Adrenal gland (tissue), 12 donors: ENCODE data around the gene OR52K1. TPM values are rescaled to one million over a fixed set of nuclear protein-coding genes. Genes with fewer than 3 reads are reported as not detected.

Experiments used
- DNase-seq, 7 donors: peaks; one replicate each; pipeline ENCODE4 v3.0.0-alpha.2; 2019 to 2020
- H3K27ac ChIP-seq, 5 donors: fragments of 200-600 bp; sonication (generic) in 4 of 5; 1 replicate in 3 of 5; 2 replicates in 2 of 5; pipeline versions ENCODE4 v1.5.1 to v1.8.0; 2016 to 2020; ENCODE audit warnings: mild to moderate bottlenecking in 1 of 5
- H3K27me3 ChIP-seq: fragments of 200-600 bp; 2 replicates; pipeline ENCODE4 v1.8.0; 2021
- H3K36me3 ChIP-seq, 2 donors: fragments of 200-600 bp; replicated peaks in 1 of 2; 1 replicate in 1 of 2; 2 replicates in 1 of 2; pipeline versions ENCODE4 v1.5.1 to v1.8.0; 2018 to 2022
- H3K4me1 ChIP-seq, 2 donors: fragments of 200-600 bp; replicated peaks in 1 of 2; 1 replicate in 1 of 2; 2 replicates in 1 of 2; pipeline versions ENCODE4 v1.5.1 to v1.8.0; 2018 to 2021
- H3K4me3 ChIP-seq, 4 donors: fragments of 200-600 bp; sonication (generic) in 3 of 4; one replicate each; pipeline ENCODE4 v1.5.1; 2016 to 2018
- H3K9me3 ChIP-seq, 3 donors: fragments of 200-600 bp; sonication (generic) in 1 of 3; replicated peaks in 1 of 3; 1 replicate in 2 of 3; 2 replicates in 1 of 3; pipeline versions ENCODE4 v1.5.1 to v1.8.0; 2016 to 2021
- CTCF ChIP-seq, 6 experiments: fragments of 450-650 bp in 4 of 6; fragments of 200-600 bp in 2 of 6; sonication (generic) in 1 of 6; IDR thresholded peaks; 1 replicate in 5 of 6; 2 replicates in 1 of 6; pipeline versions ENCODE4 v1.5.1 to v1.8.0; 2016 to 2021; ENCODE audit warnings: antibody characterized with exemption in 6 of 6, mild to moderate bottlenecking in 2 of 6, moderate library complexity in 1 of 6
- POLR2A ChIP-seq, 2 donors: fragments of 450-650 bp; IDR thresholded peaks; one replicate each; pipeline ENCODE4 v1.6.1; 2017; ENCODE audit warnings: antibody characterized with exemption in 2 of 2, mild to moderate bottlenecking in 2 of 2, moderate library complexity in 1 of 2
- WGBS, 4 donors: extraction: QIAGEN DNeasy Blood & Tissue Kit in 2 of 4; methylation state at CpG; one replicate each; pipeline versions ENCODE4 v1.1.5 to v1.1.7; 2013 to 2017; 5-methylcytosine and 5-hydroxymethylcytosine counted together
- intact Hi-C, 2 donors: fragments of 100-400 bp; cut with DNase I; formaldehyde crosslinking; loops; one replicate each; pipeline versions ENCODE4 v1.14.1 to v1.15.0; 2022 to 2023
- polyA plus RNA-seq, 3 donors: library from polyadenylated mRNA; stranded (reverse); fragments of 200-250 nt in 2 of 3; fragments of 350-450 nt in 1 of 3; fragmentation: Illumina TruSeq in 1 of 3; extraction: RNeasy Lipid Tissue Mini Kit (QIAGEN cat#74804) in 1 of 3; gene quantifications; one replicate each; pipeline ENCODE4 v1.2.3, GENCODE V29; 2013 to 2014
- total RNA-seq, 9 donors: library from RNA; depleted of rRNA in 4 of 9; stranded (reverse); fragments of >200 nt in 4 of 9; fragments of 120-200 nt in 1 of 9; fragmentation: NEBNext Ultra II Directional in 1 of 9; extraction: Animal tissue kit (Norgen Biotek cat#: 25700) in 1 of 9; gene quantifications; one replicate each; pipeline versions ENCODE4 v1.1.0 to v1.2.4, GENCODE V29; 2013 to 2023
- donor health status: healthy with polysubstance abuse.
- donor health status: Bipolar disorder and iron deficiency.
- donor health status: DM: yes; HTN: yes; CAD: no.
- donor health status: DM: no; HTN: no; CAD: no.
- donor health status: DM: no; HTN: no; CAD: no.
- donor health status: DM: yes; HTN: yes; CAD: no.

OR52K1 gene
- total and polyA plus RNA-seq, 12 donors, result 0.84 TPM; not detected in 11

- H3K36me3 ChIP-seq, result no peaks in the 10 kb centered on the region
- no peaks in the 10 kb centered on the region for H3K9me3 ChIP-seq
- H3K27ac ChIP-seq, result no peak overlapping the region
- no peak for DNase-seq
- 83 to 93% (median 91%) methylated on average over 1 of the region's 1 CpG for whole genome bisulfite sequencing, 4 donors
- TF ChIP-seq CTCF (IDR thresholded peaks at IDR 0.05) (no peak), POLR2A (IDR thresholded peaks at IDR 0.05) (no peak)
- H3K4me3 ChIP-seq, result no peak overlapping the region
- intact Hi-C loops, result no loop called here
- no peaks in the 10 kb centered on the region for H3K4me1 ChIP-seq
- H3K27me3 ChIP-seq, result no peaks in the 10 kb centered on the region
These were observed 17.0 kb upstream of the OR52K1 start for GRCh38 chr11:4465407-4465806.

DNA sequence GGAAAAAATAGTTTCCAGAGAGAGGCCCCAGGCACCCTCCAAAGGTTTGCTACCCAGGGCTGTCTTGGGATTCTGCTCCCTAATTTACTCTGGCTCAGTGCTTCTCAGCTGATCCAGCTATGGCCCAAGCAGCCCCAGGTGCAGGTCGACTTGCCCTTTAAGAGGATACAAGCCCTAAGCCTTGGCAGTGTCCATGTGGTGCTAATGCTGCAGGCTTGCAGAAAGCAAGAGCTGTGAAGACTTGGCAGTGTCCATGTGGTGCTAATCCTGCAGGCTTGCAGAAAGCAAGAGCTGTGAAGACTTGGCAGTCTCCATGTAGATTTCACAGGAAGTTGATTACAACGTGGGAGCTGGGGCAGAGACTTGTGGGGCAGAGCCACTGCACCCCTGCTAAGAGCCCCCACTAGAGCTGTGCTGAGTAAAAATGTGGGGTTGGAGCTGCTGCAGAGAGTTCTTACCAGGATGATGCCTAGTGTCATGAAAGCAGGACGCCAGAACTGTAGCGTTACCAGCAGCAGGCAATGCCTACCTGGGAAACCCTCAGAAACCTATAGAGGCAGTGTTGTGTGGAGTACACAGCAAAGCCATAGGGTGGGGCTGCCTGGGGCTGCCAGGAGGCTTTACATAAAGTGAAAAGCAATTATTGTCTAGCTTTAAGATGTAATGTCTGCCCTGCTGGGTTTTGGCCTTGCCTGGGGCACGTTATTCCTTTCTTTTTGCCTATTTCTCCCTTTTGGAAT, 16.1 kb upstream of the OR52K1 start:
- Histone ChIP-seq H3K4me3 (no peak overlapping the region), H3K27me3 (no peaks in the 10 kb centered on the region), H3K4me1 (no peaks in the 10 kb centered on the region), H3K36me3 (no peaks in the 10 kb centered on the region), H3K27ac (no peak overlapping the region), H3K9me3 (no peaks in the 10 kb centered on the region)
- DNase-seq, result no peak
- TF ChIP-seq POLR2A (IDR thresholded peaks at IDR 0.05), result no peak
- no peak for TF ChIP-seq CTCF (IDR thresholded peaks at IDR 0.05)
- 52 to 65% (median 62%) methylated on average over 4 to 5 of the region's 5 CpGs for WGBS, 4 donors
- intact Hi-C loops, result no loop called here

DNA sequence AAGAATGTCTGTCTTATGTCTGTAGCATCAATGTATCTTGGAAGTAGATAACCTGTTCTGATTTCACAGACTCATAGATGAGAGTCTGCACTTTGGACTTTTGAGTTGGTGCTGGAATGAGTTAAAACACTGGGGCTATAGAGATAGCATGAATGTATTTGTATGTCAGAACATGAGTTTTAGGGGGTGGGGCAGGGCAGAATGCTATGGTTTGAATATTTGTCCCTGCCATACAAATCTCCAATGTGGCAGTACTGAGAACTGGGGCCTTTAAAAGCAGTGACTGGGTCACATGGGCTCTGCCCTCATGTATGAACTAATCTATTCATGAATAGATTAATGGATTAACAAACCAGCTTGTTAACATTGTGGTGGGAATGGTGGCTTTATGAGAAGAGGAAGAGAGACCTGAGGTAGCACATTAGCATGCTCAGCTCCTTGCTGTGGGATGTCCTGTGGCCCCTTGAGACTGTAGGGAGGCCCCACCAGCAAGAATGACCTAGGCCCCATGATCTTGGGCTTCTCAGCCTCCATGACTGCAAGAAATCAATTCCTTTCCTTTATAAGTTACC, 15.5 kb upstream of the OR52K1 start:
- Histone ChIP-seq H3K4me1 (no peaks in the 10 kb centered on the region), H3K4me3 (no peak overlapping the region), H3K9me3 (no peaks in the 10 kb centered on the region), H3K36me3 (no peaks in the 10 kb centered on the region), H3K27me3 (no peaks in the 10 kb centered on the region), H3K27ac (no peak overlapping the region)
- TF ChIP-seq POLR2A (IDR thresholded peaks at IDR 0.05), result no peak
- TF ChIP-seq CTCF (IDR thresholded peaks at IDR 0.05), result no peak
- intact Hi-C loops, result no loop called here
- no peak for DNase-seq

GRCh38 chr11:4467811-4468606, 14.4 kb upstream of the OR52K1 start:
- Histone ChIP-seq H3K36me3 (no peaks in the 10 kb centered on the region), H3K9me3 (no peaks in the 10 kb centered on the region), H3K4me1 (no peaks in the 10 kb centered on the region), H3K4me3 (no peak overlapping the region), H3K27ac (no peak overlapping the region), H3K27me3 (no peaks in the 10 kb centered on the region)
- WGBS, 4 donors, result 45 to 65% (median 57%) methylated on average over 3 of the region's 3 CpGs
- DNase-seq, result no peak
- TF ChIP-seq POLR2A (IDR thresholded peaks at IDR 0.05) (no peak), CTCF (IDR thresholded peaks at IDR 0.05) (no peak)
- intact Hi-C loops, result no loop called here
